Measurements from ENCODE around the gene LRRC30.
"Not testable (repeated sequence)": the region's sequence is repeated elsewhere in the genome, so short reads cannot be mapped to it uniquely, and the experiment has no call there.

The LRRC30 gene

DNA sequence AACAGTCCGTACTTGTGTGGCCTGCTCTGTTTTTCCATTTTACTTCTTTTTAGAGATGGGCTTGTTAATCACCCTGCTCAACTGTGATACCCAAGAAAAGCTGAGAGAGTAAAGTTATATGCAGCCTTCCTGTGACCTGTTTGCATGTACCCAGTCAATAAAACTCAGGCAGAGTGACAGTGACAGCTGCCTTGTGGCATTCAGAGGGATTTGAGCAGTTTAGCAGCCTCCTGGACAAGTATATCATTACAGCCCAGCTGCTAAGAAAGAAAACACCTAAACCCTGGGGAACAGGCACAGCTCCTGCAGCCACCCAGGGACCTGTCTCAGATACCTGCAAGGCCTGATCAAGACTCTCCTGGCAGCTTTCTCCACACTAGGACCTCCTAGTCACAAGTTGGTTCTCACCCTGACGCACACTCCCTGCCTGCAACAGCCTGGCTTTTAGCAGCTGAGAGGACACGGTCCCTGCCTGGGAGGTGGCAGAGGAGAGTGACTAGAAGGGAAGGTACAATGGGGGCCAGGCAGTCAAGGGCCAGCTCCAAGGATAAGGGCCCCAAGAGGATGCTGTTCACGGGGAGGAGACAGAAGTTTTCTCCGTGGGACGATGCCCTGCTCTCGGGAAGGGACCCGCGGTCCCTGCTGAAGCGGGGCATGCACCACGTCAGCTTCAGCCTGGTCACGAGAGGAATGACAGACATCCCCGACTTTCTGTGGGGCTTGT lies at the start of gene LRRC30:
TSS of gene LRRC30 (plus strand) at position 464 of the 724 bp plus-strand sequence. CDS start at position 514, 50 bp downstream.
- DNase-seq, result no peak

DNA sequence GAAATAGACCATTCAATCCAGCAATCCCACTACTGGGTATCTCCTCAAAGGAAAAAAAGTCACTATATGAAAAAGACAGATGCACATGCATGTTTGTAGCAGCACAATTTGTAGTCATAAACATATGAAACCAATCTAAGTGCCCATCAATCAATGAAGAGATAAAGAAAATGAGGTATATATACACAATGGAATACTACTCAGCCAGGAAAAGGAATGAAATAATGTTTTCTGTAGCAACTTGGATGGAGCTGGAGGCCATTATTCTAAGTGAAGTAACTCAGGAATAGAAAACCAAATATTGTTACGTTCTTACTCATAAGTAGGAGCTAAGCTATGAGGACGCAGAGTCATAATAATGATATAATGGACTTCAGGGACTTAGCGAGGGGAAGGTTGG lies 45.2 kb upstream of the LRRC30 start:
- no peak for DNase-seq

GRCh38 chr18:7190547-7191156 lies 40.2 kb upstream of the LRRC30 start:
- no peak for DNase-seq

DNA sequence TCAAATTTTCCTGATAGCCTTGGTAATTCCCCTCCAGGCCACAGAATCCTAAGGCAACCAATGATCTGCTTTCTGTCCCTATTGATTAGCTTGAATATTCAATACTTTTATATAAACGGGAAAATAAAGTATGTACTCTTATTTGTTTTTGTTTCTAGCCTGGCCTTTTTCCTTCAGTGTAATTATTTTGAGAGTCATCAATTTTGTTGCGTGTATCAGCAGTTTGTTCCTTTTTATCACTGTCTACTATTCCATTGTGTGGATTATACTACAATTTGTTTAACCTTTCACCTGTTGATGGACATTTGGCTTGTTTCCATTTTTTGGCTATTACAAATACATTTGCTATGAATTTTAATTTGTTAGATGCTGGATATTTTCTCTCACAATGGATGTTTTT lies 39.2 kb upstream of the LRRC30 start:
- no peak for DNase-seq

- no peak for DNase-seq
Measured at GRCh38 chr18:7195266-7195665, 35.6 kb upstream of the LRRC30 start.

GRCh38 chr18:7196421-7196820 lies 34.5 kb upstream of the LRRC30 start:
- DNase-seq, result no peak

- DNase-seq, result no peak
Measured at GRCh38 chr18:7197854-7198253, 33.0 kb upstream of the LRRC30 start.

GRCh38 chr18:7198326-7198725 lies 32.6 kb upstream of the LRRC30 start:
- no peak for DNase-seq

GRCh38 chr18:7201096-7201495 lies 29.8 kb upstream of the LRRC30 start:
- no peak for DNase-seq

- no peak for DNase-seq
Measured at GRCh38 chr18:7202169-7202568, 28.7 kb upstream of the LRRC30 start.

DNA sequence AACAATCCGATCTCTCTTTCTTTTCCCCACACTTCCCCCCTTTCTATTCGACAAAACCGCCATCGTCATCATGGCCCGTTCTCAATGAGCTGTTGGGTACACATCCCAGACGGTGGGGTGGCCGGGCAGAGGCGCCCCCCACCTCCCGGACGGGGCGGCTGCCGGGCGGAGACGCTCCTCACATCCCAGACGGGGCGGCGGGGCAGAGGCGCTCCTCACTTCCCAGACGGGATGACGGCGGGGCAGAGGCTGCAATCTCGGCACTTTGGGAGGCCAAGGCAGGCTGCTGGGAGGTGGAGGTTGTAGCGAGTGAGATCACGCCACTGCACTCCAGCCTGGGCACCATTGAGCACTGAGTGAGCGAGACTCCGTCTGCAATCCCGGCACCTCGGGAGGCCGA lies 27.3 kb upstream of the LRRC30 start:
- DNase-seq, result not testable (repeated sequence)

DNA sequence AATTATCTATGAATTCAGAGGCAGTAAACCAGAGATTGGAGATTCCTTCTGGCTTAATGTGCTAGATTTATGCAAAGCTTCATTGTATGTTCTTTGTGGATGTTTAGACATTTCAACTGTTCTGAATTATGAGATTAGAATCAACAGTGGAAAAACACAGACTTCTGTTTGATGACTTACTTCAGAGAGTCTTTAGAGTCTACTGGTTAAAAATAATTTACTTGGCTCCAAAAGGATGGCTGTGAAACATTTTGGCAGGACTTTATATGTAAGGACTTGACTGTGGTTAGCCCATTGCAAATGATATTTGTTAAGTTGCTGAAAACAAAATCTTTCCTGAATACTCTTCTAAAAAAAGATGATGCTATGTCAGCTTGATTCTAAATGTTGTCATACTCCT lies 25.5 kb upstream of the LRRC30 start:
- no peak for DNase-seq

DNA sequence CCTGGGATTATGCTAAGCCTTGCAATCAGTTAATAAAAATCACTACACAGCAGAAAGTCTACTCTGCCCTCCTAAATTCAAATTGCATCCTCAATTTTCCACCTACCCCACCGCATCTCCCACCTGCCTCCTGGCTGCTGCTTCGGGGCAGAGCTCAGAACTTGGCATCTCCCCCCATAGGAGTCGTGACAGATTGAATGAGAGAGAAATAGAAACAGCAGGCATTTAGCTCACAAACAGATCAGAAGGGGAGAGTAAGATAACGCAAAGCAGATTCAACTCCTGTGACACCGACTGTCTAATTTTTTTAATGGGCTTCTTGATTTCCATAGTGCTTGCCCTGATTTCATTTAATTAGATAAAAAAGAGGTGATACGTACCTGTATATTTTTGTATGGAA lies 24.7 kb upstream of the LRRC30 start:
- DNase-seq, result no peak

DNA sequence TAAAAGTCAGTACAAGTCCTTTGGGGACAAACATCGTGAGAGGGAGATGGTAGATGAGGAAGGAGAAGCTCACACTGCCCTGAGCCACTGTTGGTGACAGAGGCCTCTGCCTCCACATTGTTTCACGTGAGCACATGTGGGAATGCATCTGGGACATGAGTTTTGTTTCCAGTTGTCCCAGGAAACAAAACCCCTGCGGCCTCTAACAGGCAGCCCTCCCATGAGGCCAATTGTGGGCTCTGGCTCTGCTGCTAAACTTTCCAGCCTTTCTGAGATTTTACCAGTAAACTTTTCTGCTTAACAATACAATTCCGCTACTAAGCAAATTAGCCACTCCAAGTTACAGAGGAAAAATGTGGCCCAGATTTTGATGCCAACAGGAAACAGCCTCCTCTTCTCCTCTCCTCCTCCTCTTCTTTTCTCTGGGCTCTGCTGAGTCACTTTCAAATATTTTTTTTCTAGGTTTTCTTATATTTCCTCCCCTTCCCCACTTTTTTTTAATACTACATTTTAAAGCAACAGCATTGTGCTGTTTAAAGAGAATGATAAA lies 23.4 kb upstream of the LRRC30 start:
- no peak for DNase-seq

DNA sequence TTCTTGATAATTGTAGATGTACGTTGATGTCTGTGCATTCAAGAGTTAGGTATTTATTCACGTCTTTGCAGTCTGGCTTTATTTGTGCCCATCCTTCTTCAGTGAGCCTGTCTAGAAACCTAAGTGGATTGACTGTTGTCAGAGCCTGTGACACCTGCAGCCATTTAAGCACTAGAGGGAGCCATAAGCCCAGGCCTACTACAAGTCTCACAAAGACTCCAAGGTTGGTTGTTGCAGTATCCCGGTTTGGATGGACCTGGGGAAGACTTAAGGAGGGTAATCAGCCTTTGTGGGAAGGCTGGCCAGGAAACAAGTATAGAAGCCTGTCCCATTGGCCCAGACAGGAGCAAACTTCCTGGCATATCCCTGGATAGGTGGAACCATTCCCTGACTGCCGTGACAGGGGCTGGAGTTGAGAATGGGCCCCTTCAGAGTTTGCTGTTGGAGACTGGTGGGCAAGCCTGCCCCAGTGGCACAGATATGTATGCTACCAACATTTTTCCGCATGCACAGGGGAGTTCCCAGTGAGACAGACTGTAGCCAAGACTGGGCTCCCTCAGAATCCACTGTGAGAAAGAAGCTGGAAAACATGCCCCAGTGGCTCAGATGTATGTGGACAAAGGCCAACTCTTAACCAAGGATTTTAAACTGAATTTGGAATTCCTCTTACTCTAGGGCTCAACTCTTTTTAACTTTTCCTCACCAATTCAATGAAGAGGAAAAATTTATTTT lies 9.3 kb upstream of the LRRC30 start:
- DNase-seq, result peak; percentile 84

GRCh38 chr18:7224198-7224597 lies 6.7 kb upstream of the LRRC30 start:
- DNase-seq, result peak; percentile 31

- no peak for DNase-seq
Measured at GRCh38 chr18:7232218-7232617, 1.3 kb downstream of the LRRC30 start.

DNA sequence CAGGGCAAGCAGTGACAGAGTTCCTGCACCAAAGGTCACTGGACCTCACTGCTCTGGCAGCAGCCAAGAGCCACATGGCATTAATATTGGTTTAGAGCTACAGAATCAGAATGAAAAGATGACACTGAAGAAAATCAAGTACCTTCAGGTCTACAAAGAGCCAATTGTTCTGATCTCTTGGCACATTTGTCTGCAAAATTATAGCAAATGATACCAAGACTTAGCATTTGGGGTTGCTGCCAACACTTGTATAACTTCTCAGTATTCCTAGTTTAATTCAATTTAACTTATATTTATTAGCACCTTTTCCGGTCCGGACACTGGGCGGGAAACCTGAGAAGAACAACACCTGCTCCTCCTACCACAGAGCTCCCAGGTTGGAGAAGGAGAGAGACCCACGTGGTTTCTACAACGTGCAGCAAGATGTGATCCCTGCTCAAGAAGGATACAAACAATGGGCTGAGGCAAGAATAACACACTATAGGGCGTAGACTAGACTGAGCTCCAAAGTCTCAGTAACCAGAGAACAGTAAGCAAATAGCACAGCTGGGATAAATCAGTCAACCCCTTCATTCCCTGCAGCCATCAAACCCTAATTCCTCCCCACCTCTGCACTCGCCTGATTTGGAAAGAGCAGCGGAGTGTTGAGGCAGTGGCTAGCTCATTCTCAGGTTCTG lies 2.4 kb downstream of the LRRC30 start:
- DNase-seq, result no peak

DNA sequence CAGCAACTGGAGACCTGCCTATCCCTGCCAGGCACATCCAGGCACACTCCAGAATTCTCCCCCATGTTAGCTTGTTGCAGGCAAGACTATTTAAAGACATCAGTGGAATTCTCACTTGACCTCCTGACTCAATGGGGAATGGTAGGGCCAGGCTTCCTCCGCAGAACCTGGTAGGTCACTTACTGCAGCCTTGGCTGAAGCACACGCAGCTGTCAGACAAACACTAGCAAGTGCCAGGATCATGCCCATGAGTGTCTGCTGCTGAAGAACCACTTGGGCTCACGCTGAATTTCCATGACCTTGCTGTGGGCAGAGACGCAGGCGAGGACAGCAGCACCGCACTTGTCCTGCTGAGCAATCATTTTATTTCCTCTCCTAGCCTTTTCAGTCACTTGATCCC lies 3.2 kb downstream of the LRRC30 start:
- no peak for DNase-seq

DNA sequence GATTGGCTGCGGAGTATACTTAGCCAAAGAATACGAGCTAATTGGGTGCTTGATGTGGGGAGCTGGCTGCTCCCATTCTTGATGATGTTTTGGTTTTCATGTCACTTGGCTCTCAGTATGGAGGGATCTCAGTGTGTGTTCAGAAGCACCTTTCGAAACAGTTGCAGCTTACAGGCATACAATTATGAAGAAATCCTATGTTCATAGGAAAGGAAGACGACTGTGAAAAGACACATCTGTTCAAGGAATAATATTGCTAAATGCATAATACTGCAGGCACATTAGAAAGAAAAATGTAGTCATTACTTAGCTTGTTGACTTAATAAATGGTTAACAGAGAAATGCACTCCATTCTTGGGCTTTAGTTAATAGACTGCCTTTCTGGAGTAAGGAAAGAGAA lies 4.1 kb downstream of the LRRC30 start:
- no peak for DNase-seq

GRCh38 chr18:7236072-7236471 lies 5.2 kb downstream of the LRRC30 start:
- DNase-seq, result no peak

- DNase-seq, result no peak
Measured at GRCh38 chr18:7236933-7237332, 6.0 kb downstream of the LRRC30 start.

- peak; percentile 15 for DNase-seq
Measured at GRCh38 chr18:7237673-7238272, 6.9 kb downstream of the LRRC30 start.

Measured in COR-L47 (cell line).